HG02970 (cell line): Measurements from ENCODE around the gene NACC2.

Experiments used
- ATAC-seq: cut with Tn5 transposase; IDR thresholded peaks from one replicate; pipeline ENCODE4 v1.9.1; 2021; ENCODE audit warnings: mild to moderate bottlenecking, moderate library complexity, moderate number of reproducible peaks; ENCODE audit not compliant: unreplicated experiment, low FRiP score

NACC2 gene

GRCh38 chr9:136015656-136016571 is 79.2 kb downstream of the NACC2 start:
- ATAC-seq = no peak

GRCh38 chr9:136014924-136015633 is 80.0 kb downstream of the NACC2 start:
- ATAC-seq = no peak

GRCh38 chr9:136014147-136014923 is 80.8 kb downstream of the NACC2 start:
- no peak for ATAC-seq

- ATAC-seq = no peak
These were observed 81.5 kb downstream of the NACC2 start for GRCh38 chr9:136013524-136014034.

GRCh38 chr9:136013116-136013515 is 82.0 kb downstream of the NACC2 start:
- no peak for ATAC-seq

- ATAC-seq = no peak
These were observed 82.4 kb downstream of the NACC2 start for GRCh38 chr9:136012651-136013050.

- ATAC-seq = no peak
These were observed 83.2 kb downstream of the NACC2 start for GRCh38 chr9:136011703-136012496.

- ATAC-seq = no peak
These were observed 83.8 kb downstream of the NACC2 start for GRCh38 chr9:136011376-136011702.

- no peak for ATAC-seq
These were observed 84.3 kb downstream of the NACC2 start for GRCh38 chr9:136010615-136011361.

- ATAC-seq = no peak
These were observed 84.9 kb downstream of the NACC2 start for GRCh38 chr9:136010176-136010575.

- no peak for ATAC-seq
These were observed 85.6 kb downstream of the NACC2 start for GRCh38 chr9:136009516-136009915.

- ATAC-seq = no peak
These were observed 86.4 kb downstream of the NACC2 start for GRCh38 chr9:136008693-136008997.

- ATAC-seq = no peak
These were observed 87.0 kb downstream of the NACC2 start for GRCh38 chr9:136007934-136008692.

- ATAC-seq = no peak
These were observed 87.7 kb downstream of the NACC2 start for GRCh38 chr9:136007276-136007933.

- ATAC-seq = no peak
These were observed 88.9 kb downstream of the NACC2 start for GRCh38 chr9:136006169-136006568.

- no peak for ATAC-seq
These were observed 90.4 kb downstream of the NACC2 start for GRCh38 chr9:136004712-136005111.

GRCh38 chr9:136004219-136004618 is 90.9 kb downstream of the NACC2 start:
- no peak for ATAC-seq
